Heart left ventricle (tissue), 16 donors: ENCODE measurements around the gene BNIP5. TPM values are rescaled to one million over a fixed set of nuclear protein-coding genes. Genes with fewer than 3 reads are reported as not detected.

Source experiments
- ATAC-seq, 4 donors: fragments of 200-7000 bp; cut with Tn5 transposase; one replicate each; pipeline ENCODE4 v1.9.1; 2020 to 2022; ENCODE audit warnings: moderate library complexity in 4 of 4, mild to moderate bottlenecking in 3 of 4, moderate number of reproducible peaks in 1 of 4
- DNase-seq, 5 donors: peaks; one replicate each; pipeline ENCODE4 v3.0.0-alpha.2; 2020
- H3K27ac ChIP-seq, 12 donors: fragments of 200-600 bp; sonication (generic) in 4 of 12; one replicate each; pipeline versions ENCODE4 v1.5.0 to v1.8.0; 2016 to 2022; ENCODE audit warnings: mild to moderate bottlenecking in 2 of 12
- H3K27me3 ChIP-seq, 9 donors: fragments of 200-600 bp; sonication (generic) in 2 of 9; one replicate each; pipeline versions ENCODE4 v1.5.1 to v1.8.0; 2016 to 2022; ENCODE audit warnings: mild to moderate bottlenecking in 3 of 9
- H3K36me3 ChIP-seq, 9 donors: fragments of 200-600 bp; sonication (generic) in 2 of 9; one replicate each; pipeline versions ENCODE4 v1.5.0 to v1.8.0; 2018 to 2022; ENCODE audit warnings: mild to moderate bottlenecking in 2 of 9
- H3K4me1 ChIP-seq, 12 donors: fragments of 200-600 bp; sonication (generic) in 4 of 12; one replicate each; pipeline versions ENCODE4 v1.5.0 to v1.8.0; 2016 to 2022; ENCODE audit warnings: mild to moderate bottlenecking in 3 of 12
- H3K4me3 ChIP-seq, 12 donors: fragments of 200-600 bp; sonication (generic) in 4 of 12; one replicate each; pipeline versions ENCODE4 v1.5.0 to v1.8.0; 2017 to 2022; ENCODE audit warnings: mild to moderate bottlenecking in 9 of 12, moderate library complexity in 4 of 12
- H3K9me3 ChIP-seq, 12 donors: fragments of 200-600 bp; sonication (generic) in 4 of 12; one replicate each; pipeline versions ENCODE4 v1.5.0 to v1.8.0; 2016 to 2022; ENCODE audit warnings: mild to moderate bottlenecking in 1 of 12
- CTCF ChIP-seq, 12 donors: fragments of 200-600 bp; sonication (generic) in 4 of 12; IDR thresholded peaks; one replicate each; pipeline versions ENCODE4 v1.5.0 to v1.8.0; 2018 to 2022; ENCODE audit warnings: antibody characterized with exemption in 12 of 12, mild to moderate bottlenecking in 5 of 12
- POLR2A ChIP-seq, 2 donors: fragments of 450-650 bp; IDR thresholded peaks; one replicate each; pipeline ENCODE4 v1.6.1; 2017; ENCODE audit warnings: antibody characterized with exemption in 2 of 2, mild to moderate bottlenecking in 2 of 2, moderate library complexity in 2 of 2
- WGBS, 4 donors: extraction: QIAGEN DNeasy Blood & Tissue Kit in 2 of 4; methylation state at CpG; one replicate each; pipeline versions ENCODE4 v1.1.5 to v1.1.7; 2013 to 2018; 5-methylcytosine and 5-hydroxymethylcytosine counted together
- intact Hi-C, 10 donors: fragments of 100-400 bp; cut with DNase I; formaldehyde crosslinking; loops; one replicate each; pipeline versions ENCODE4 v1.11.1 to v1.14.2; 2022
- polyA plus RNA-seq, 2 donors: library from polyadenylated mRNA; stranded (reverse); fragments of 200-250 nt; gene quantifications; one replicate each; pipeline ENCODE4 v1.2.3, GENCODE V29; 2013
- total RNA-seq, 9 donors: library from RNA; depleted of rRNA in 2 of 9; stranded (reverse); fragments of >200 nt in 2 of 9; fragmentation: NEBNext Ultra II Directional in 3 of 9; extraction: Animal tissue kit (Norgen Biotek cat#: 25700) in 3 of 9; gene quantifications; one replicate each; pipeline versions ENCODE4 v1.1.0 to v1.2.4, GENCODE V29; 2016 to 2023
- donor health status: ischemic (EF 13 %, LVEDD 7.1; RV severe dilation, severe dysfunction).
- donor health status: healthy with polysubstance abuse.
- donor health status: DM: no; HTN: yes; CAD: no.
- donor health status: DM: no; HTN: no; CAD: no.
- donor health status: ischemic (EF 25% LVEDD 6.9; RV normal size, moderate dysfunction).
- donor health status: ischemic (EF 25% LVEDD 5.7; RV mildly dilated, moderate dysfunction).
- donor health status: healthy.
- donor health status: DM: yes; HTN: yes; CAD: no.
- donor health status: ischemic (EF 35%, LVEDD 5.7; RV mildly dilated, moderate dysfunction).
- donor health status: nonischemic (EF 11% LVEDD 7.7; RV severe dilation, severe dysfunction).
- donor health status: DM: yes; HTN: yes; CAD: no.
- donor health status: PGD.
- donor health status: ischemic (EF 29% LVEDD 5.4; RV normal size, mild dysfunction).
- donor health status: nonischemic (EF 23%, LVEDD 6.1; RV moderate dilation, normal function).

The BNIP5 gene
- total and polyA plus RNA-seq, 11 donors = not detected

DNA sequence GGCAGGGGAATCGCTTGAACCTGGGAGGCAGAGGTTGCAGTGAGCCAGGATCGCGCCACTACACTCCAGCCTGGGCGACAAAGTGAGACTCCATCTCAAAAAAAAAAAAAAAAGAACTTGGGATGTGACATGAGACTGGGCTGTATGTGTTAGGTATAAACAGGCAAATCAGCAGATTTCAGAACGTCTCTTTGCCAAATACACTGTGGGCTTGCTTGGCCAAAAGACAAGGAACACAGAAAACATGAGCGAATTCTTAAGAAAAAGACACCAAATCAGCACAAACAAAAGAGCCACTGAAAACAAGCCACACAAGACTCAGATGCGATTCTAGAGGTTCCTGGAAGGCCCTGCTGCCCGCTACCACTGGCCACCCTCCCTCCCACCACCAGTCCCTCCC, 38.3 kb upstream of the BNIP5 start:
- Histone ChIP-seq H3K4me3 (no peak overlapping the region), H3K27me3 (no peaks in the 10 kb centered on the region), H3K9me3 (no peaks in the 10 kb centered on the region), H3K27ac (no peak overlapping the region), H3K4me1 (no peaks in the 10 kb centered on the region), H3K36me3 (peaks cover 0 to 51% (median 0%) of the 10 kb centered on the region in 9 donors)
- no peak for TF ChIP-seq CTCF (IDR thresholded peaks at IDR 0.05)
- no peak for TF ChIP-seq POLR2A (IDR thresholded peaks at IDR 0.05)
- no peak for DNase-seq
- intact Hi-C loops = no loop called here
- WGBS, 4 donors = 86 to 89% (median 87%) methylated on average over 8 of the region's 8 CpGs
- no peak for ATAC-seq

GRCh38 chr6:36374194-36374593, 37.5 kb upstream of the BNIP5 start:
- H3K27ac ChIP-seq = no peak overlapping the region
- H3K4me3 ChIP-seq = no peak overlapping the region
- intact Hi-C loops = no loop called here
- TF ChIP-seq CTCF (IDR thresholded peaks at IDR 0.05) (no peak), POLR2A (IDR thresholded peaks at IDR 0.05) (no peak)
- WGBS, 4 donors = 92 to 96% (median 92%) methylated on average over 4 of the region's 4 CpGs
- H3K9me3 ChIP-seq = no peaks in the 10 kb centered on the region
- no peak for ATAC-seq
- no peaks in the 10 kb centered on the region for H3K27me3 ChIP-seq
- no peak for DNase-seq
- H3K36me3 ChIP-seq = peaks cover 0 to 56% (median 0%) of the 10 kb centered on the region in 9 donors
- no peaks in the 10 kb centered on the region for H3K4me1 ChIP-seq

- Histone ChIP-seq H3K36me3 (peaks cover 0 to 58% (median 0%) of the 10 kb centered on the region in 9 donors), H3K27me3 (no peaks in the 10 kb centered on the region), H3K4me3 (no peak overlapping the region), H3K9me3 (no peaks in the 10 kb centered on the region), H3K4me1 (no peaks in the 10 kb centered on the region), H3K27ac (no peak overlapping the region)
- ATAC-seq (no peak), DNase-seq (no peak)
- intact Hi-C loops = no loop called here
- TF ChIP-seq CTCF (IDR thresholded peaks at IDR 0.05) (no peak), POLR2A (IDR thresholded peaks at IDR 0.05) (no peak)
- WGBS, 4 donors = 60 to 72% (median 66%) methylated on average over 11 to 15 of the region's 15 CpGs
Observed at GRCh38 chr6:36373368-36374019, 36.8 kb upstream of the BNIP5 start.

DNA sequence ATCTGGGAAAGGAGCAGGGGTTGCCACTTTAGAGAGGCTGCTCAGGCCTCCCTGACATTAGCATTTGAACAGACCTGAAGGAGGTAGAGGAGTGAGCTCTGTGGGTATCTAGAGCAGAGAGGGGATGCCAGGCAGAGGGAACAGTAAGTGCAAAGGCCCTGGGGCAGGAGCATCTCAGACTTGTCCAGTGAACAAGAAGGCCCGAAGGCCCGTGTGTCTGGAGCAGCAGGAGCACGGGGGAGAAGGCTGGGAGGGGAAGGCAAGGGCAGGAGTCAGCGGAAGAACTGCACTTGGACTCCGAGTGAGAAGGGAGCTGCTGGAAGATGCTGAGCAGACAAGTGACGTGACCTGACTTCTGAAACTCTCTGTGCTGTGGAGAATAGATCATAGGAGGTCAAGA, 35.4 kb upstream of the BNIP5 start:
- peaks cover 0 to 62% (median 0%) of the 10 kb centered on the region in 9 donors for H3K36me3 ChIP-seq
- WGBS, 4 donors = 90 to 94% (median 92%) methylated on average over 6 of the region's 6 CpGs
- DNase-seq = no peak
- ATAC-seq = no peak
- H3K27me3 ChIP-seq = no peaks in the 10 kb centered on the region
- no peak overlapping the region for H3K4me3 ChIP-seq
- intact Hi-C loops = no loop called here
- no peaks in the 10 kb centered on the region for H3K9me3 ChIP-seq
- H3K4me1 ChIP-seq = no peaks in the 10 kb centered on the region
- no peak overlapping the region for H3K27ac ChIP-seq
- TF ChIP-seq POLR2A (IDR thresholded peaks at IDR 0.05) = no peak
- TF ChIP-seq CTCF (IDR thresholded peaks at IDR 0.05) = no peak
